Keratinocyte (primary cell): ENCODE measurements around the gene TCF20. TPM values are rescaled to one million over a fixed set of nuclear protein-coding genes. Genes with fewer than 3 reads are reported as not detected.

Experiments used
- DNase-seq: peaks from one replicate; pipeline ENCODE4 v3.0.0-alpha.2; 2011; ENCODE audit warnings: low read depth, missing footprints, low spot score
- FAIRE-seq: peaks from 2 replicates; lab custom pipeline; 2011; peaks lifted over from hg19 to GRCh38; lab: Jason Lieb, UNC
- H2AFZ ChIP-seq: 2 replicates; pipeline ENCODE4 v1.6.0; 2012; ENCODE audit warnings: low read length, control low read depth, inconsistent platforms; ENCODE audit not compliant: control insufficient read depth
- H3K27ac ChIP-seq: 2 replicates; pipeline ENCODE4 v1.5.1; 2011; ENCODE audit warnings: low read length; ENCODE audit not compliant: control insufficient read depth, insufficient read depth
- H3K27me3 ChIP-seq: 3 replicates; pipeline ENCODE4 v1.6.0; 2011; ENCODE audit warnings: low read length; ENCODE audit not compliant: control insufficient read depth, insufficient read depth; ENCODE audit errors: extremely low read depth
- H3K36me3 ChIP-seq, 2 experiments: 2 replicates in 1 of 2; 3 replicates in 1 of 2; pipeline ENCODE4 v1.5.1; 2011; ENCODE audit warnings: low read length in 2 of 2, mild to moderate bottlenecking in 1 of 2; ENCODE audit not compliant: control insufficient read depth in 2 of 2, insufficient read depth in 2 of 2; ENCODE audit errors: extremely low read depth in 1 of 2
- H3K4me1 ChIP-seq: 3 replicates; pipeline ENCODE4 v1.5.1; 2011; ENCODE audit warnings: low read length; ENCODE audit not compliant: control insufficient read depth, insufficient read depth; ENCODE audit errors: extremely low read depth
- H3K4me2 ChIP-seq: 3 replicates; pipeline ENCODE4 v1.6.0; 2011; ENCODE audit warnings: low read depth, low read length; ENCODE audit not compliant: control insufficient read depth, insufficient read depth; ENCODE audit errors: extremely low read depth
- H3K4me3 ChIP-seq, 3 experiments: fragments of 200-600 bp in 1 of 3; sonication (generic) in 1 of 3; 2 replicates in 2 of 3; 3 replicates in 1 of 3; pipeline ENCODE4 v1.5.1; 2011 to 2016; ENCODE audit warnings: low read length in 3 of 3, mild to moderate bottlenecking in 3 of 3, control low read depth in 2 of 3, inconsistent platforms in 1 of 3, low read depth in 1 of 3, mixed read lengths in 1 of 3, mixed run types in 1 of 3, moderate library complexity in 1 of 3; ENCODE audit not compliant: control insufficient read depth in 2 of 3, insufficient read depth in 2 of 3; ENCODE audit errors: extremely low read depth in 1 of 3
- H3K79me2 ChIP-seq: 2 replicates; pipeline ENCODE4 v1.6.0; 2012; ENCODE audit warnings: low read length; ENCODE audit not compliant: control insufficient read depth, insufficient read depth
- H3K9ac ChIP-seq: 3 replicates; pipeline ENCODE4 v1.6.0; 2011; ENCODE audit warnings: low read length; ENCODE audit not compliant: control insufficient read depth, insufficient read depth; ENCODE audit errors: extremely low read depth
- H3K9me1 ChIP-seq: 3 replicates; pipeline ENCODE4 v1.6.0; 2011; ENCODE audit warnings: low read length; ENCODE audit not compliant: control insufficient read depth, insufficient read depth; ENCODE audit errors: extremely low read depth
- H3K9me3 ChIP-seq: 2 replicates; pipeline ENCODE4 v1.5.1; 2012; ENCODE audit warnings: low read depth, low read length; ENCODE audit not compliant: control insufficient read depth
- H4K20me1 ChIP-seq: 3 replicates; pipeline ENCODE4 v1.6.0; 2011; ENCODE audit warnings: low read length; ENCODE audit not compliant: control insufficient read depth, insufficient read depth; ENCODE audit errors: extremely low read depth
- EZH2 ChIP-seq: IDR thresholded peaks from one replicate; pipeline ENCODE4 v1.6.1; 2012; ENCODE audit warnings: inconsistent platforms, mild to moderate bottlenecking, low read length, moderate library complexity
- dilution Hi-C: fragments of 300-500 bp; cut with MboI; formaldehyde crosslinking; loops from one replicate; pipeline ENCODE4 v1.7.0; 2020; ENCODE audit warnings: low sequenced_read_pairs; ENCODE audit not compliant: extremely low pct_ligation_motif_present
- polyA plus RNA-seq, 5 experiments: library from polyadenylated mRNA; depleted of rRNA in 3 of 5; stranded (reverse) in 3 of 5; stranded (forward) in 1 of 5; unstranded in 1 of 5; fragments of >200 nt; gene quantifications; 1 replicate in 1 of 5; 2 replicates in 3 of 5; 3 replicates in 1 of 5; pipeline versions ENCODE4 v1.2.1 to v1.2.3, GENCODE V29; 2011 to 2012; ENCODE audit warnings: missing spikeins in 2 of 5, low read depth in 1 of 5, low replicate concordance in 1 of 5
- TF ChIP-seq, protein P1 (sequence below), 3 experiments: IDR thresholded peaks in 1 of 3; conservative IDR thresholded peaks in 1 of 3; optimal IDR thresholded peaks in 1 of 3; 2 replicates in 2 of 3; 3 replicates in 1 of 3; pipeline versions ENCODE3 to v1.5.1; 2011; ENCODE audit warnings: low read length in 3 of 3, mild to moderate bottlenecking in 3 of 3, moderate library complexity in 2 of 3, control low read depth in 1 of 3, inconsistent platforms in 1 of 3; ENCODE audit not compliant: insufficient read depth in 2 of 3; ENCODE audit errors: extremely low read depth in 1 of 3

The TCF20 gene
- polyA plus RNA-seq, 1 donor (not counting 4 experiments of a cell fraction or from before 2014, with no cell fraction given) = 23.9 TPM

GRCh38 chr22:42273855-42274451 lies 3.5 kb upstream of the TCF20 start:
- FAIRE-seq = no peak
- DNase-seq = no peak
- dilution Hi-C loops = no loop called here

DNA sequence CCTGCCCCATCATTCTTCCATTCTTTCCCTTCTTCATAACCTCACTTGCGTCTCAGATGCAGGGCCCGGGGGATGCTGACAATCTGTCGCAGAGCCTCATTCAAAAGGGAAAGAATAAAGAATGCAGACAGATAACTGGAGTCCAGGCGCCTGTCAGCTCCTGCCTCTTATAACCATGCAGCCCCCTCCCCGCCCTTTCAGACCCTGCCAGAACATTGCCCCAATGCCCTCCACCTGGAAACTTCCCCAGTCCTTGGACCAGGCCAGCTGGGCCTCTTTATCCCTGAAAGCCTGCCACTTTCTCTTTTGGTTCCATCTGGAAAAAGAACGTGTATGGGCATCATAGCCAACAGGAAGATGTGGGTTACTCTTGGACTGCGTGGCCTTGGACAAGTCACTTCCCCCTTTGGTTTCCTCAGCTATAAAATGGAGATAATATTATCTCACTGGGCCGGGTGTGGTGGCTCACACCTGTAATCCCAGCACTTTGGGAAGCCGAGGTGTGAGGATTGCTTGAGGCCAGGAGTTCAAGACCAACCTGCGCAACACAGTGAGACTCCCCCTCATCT lies 2.1 kb upstream of the TCF20 start:
- dilution Hi-C loops = no loop called here
- H3K9me1 ChIP-seq = peaks cover 4% of the 10 kb centered on the region
- no peak for TF ChIP-seq EZH2
- TF ChIP-seq, protein P1, sequence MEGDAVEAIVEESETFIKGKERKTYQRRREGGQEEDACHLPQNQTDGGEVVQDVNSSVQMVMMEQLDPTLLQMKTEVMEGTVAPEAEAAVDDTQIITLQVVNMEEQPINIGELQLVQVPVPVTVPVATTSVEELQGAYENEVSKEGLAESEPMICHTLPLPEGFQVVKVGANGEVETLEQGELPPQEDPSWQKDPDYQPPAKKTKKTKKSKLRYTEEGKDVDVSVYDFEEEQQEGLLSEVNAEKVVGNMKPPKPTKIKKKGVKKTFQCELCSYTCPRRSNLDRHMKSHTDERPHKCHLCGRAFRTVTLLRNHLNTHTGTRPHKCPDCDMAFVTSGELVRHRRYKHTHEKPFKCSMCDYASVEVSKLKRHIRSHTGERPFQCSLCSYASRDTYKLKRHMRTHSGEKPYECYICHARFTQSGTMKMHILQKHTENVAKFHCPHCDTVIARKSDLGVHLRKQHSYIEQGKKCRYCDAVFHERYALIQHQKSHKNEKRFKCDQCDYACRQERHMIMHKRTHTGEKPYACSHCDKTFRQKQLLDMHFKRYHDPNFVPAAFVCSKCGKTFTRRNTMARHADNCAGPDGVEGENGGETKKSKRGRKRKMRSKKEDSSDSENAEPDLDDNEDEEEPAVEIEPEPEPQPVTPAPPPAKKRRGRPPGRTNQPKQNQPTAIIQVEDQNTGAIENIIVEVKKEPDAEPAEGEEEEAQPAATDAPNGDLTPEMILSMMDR (optimal IDR thresholded peaks at IDR 0.05 in 1 of 3, IDR thresholded peaks at IDR 0.05 in 1 of 3, conservative IDR thresholded peaks at IDR 0.05 in 1 of 3; ENCODE audit: extremely low read depth in 1 of 3, insufficient read depth in 2 of 3, low read length in 3 of 3) = no peak
- H4K20me1 ChIP-seq = peaks cover 16% of the 10 kb centered on the region
- H2AFZ ChIP-seq = no peak overlapping the region
- no peak overlapping the region for H3K27ac ChIP-seq
- peaks cover 38% of the 10 kb centered on the region for H3K4me1 ChIP-seq
- H3K27me3 ChIP-seq = no peaks in the 10 kb centered on the region
- peak overlapping the region; percentile 62 for H3K4me2 ChIP-seq
- H3K36me3 ChIP-seq = no peaks in the 10 kb centered on the region
- peaks cover 28% of the 10 kb centered on the region for H3K79me2 ChIP-seq
- no peaks in the 10 kb centered on the region for H3K9me3 ChIP-seq
- H3K9ac ChIP-seq = peak overlapping the region; percentile 1
- DNase-seq (no peak), FAIRE-seq (no peak)
- no peak overlapping the region for H3K4me3 ChIP-seq

More at GRCh38 chr22:42273855-42274451, 3.5 kb upstream of the TCF20 start:
- H3K27ac ChIP-seq = no peak overlapping the region
- TF ChIP-seq EZH2 = no peak
- TF ChIP-seq, protein P1 (optimal IDR thresholded peaks at IDR 0.05 in 1 of 3, IDR thresholded peaks at IDR 0.05 in 1 of 3, conservative IDR thresholded peaks at IDR 0.05 in 1 of 3; ENCODE audit: extremely low read depth in 1 of 3, insufficient read depth in 2 of 3, low read length in 3 of 3) = no peak
- peaks cover 29% of the 10 kb centered on the region for H3K4me1 ChIP-seq
- H4K20me1 ChIP-seq = peaks cover 5% of the 10 kb centered on the region
- no peak overlapping the region for H3K4me3 ChIP-seq
- H3K4me2 ChIP-seq = no peak overlapping the region
- no peaks in the 10 kb centered on the region for H3K9me3 ChIP-seq
- peaks cover 4% of the 10 kb centered on the region for H3K9me1 ChIP-seq
- H3K27me3 ChIP-seq = no peaks in the 10 kb centered on the region
- no peak overlapping the region for H2AFZ ChIP-seq
- no peaks in the 10 kb centered on the region for H3K36me3 ChIP-seq
- H3K79me2 ChIP-seq = peaks cover 13% of the 10 kb centered on the region
- H3K9ac ChIP-seq = no peak overlapping the region
